ENCODE results near the gene OR14A16. TPM values are rescaled to one million over a fixed set of nuclear protein-coding genes. Genes with fewer than 3 reads are reported as not detected.

Gene OR14A16
- total RNA-seq, 1 experiment from 2014 or later: not detected

DNA sequence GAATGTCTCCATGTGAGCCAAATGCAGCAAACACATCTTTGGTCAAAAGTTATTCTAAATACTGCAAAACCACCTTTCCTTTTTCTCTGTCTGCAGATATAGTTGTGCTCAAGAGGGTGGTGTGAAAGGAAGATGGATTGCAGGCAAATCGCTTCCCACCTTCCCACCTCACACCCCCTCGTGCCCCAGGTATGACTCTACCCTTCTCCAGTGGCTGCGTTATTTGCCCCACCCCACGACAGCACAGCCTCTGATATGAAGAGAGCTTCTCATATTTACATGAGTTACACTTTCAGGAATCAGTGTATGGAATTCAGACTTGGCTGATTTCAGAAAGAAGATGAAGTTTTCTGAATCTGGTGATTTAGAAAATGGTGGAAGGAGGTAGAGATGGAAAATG, 38.8 kb upstream of the OR14A16 start:
- H3K9me3 ChIP-seq (ENCODE audit: insufficient read depth, low read depth): no peaks in the 10 kb centered on the region

GRCh38 chr1:247857985-247858619, 34.2 kb upstream of the OR14A16 start:
- no peaks in the 10 kb centered on the region for H3K9me3 ChIP-seq (ENCODE audit: insufficient read depth, low read depth)
- POLR2A ChIA-PET (ENCODE audit: unreplicated experiment): no interaction called here
- CTCF ChIA-PET: no interaction called here
- no peak overlapping the region for H3K4me2 ChIP-seq
- TF ChIP-seq EZH2 (IDR thresholded peaks at IDR 0.05; ENCODE audit: low read depth) (no peak), CTCF (conservative IDR thresholded peaks at IDR 0.05) (no peak)
- no TSS peak for BruUV-seq (replicated peaks)
- H3K9me2 ChIP-seq (ENCODE audit: insufficient read depth): no peaks in the 10 kb centered on the region
- H4K20me1 ChIP-seq (ENCODE audit: insufficient read depth): no peaks in the 10 kb centered on the region
- no peak overlapping the region for H2AFZ ChIP-seq
- no peak overlapping the region for H3K27ac ChIP-seq
- H3K27me3 ChIP-seq (ENCODE audit: insufficient read depth, low read depth): no peaks in the 10 kb centered on the region
- H3K36me3 ChIP-seq (ENCODE audit: low read depth): no peaks in the 10 kb centered on the region
- no peak for DNase-seq
- H3F3A ChIP-seq (ENCODE audit: insufficient read depth, low read depth): no peaks in the 10 kb centered on the region
- intact Hi-C loops (cut with micrococcal nuclease; ENCODE audit: unreplicated experiment): no loop called here
- no peaks in the 10 kb centered on the region for H3K79me2 ChIP-seq (ENCODE audit: low read depth)
- no peaks in the 10 kb centered on the region for H3K4me1 ChIP-seq (replicated peaks; ENCODE audit: insufficient read depth)
- H3K4me3 ChIP-seq: no peak overlapping the region

More for the DNA sequence above, 38.8 kb upstream of the OR14A16 start:
- Histone ChIP-seq H4K20me1 (ENCODE audit: insufficient read depth) (no peaks in the 10 kb centered on the region), H3K4me1 (replicated peaks; ENCODE audit: insufficient read depth) (no peaks in the 10 kb centered on the region), H3K79me2 (ENCODE audit: low read depth) (no peaks in the 10 kb centered on the region), H3K36me3 (ENCODE audit: low read depth) (no peaks in the 10 kb centered on the region), H3F3A (ENCODE audit: insufficient read depth, low read depth) (no peaks in the 10 kb centered on the region), H3K4me3 (no peak overlapping the region), H3K9me2 (ENCODE audit: insufficient read depth) (no peaks in the 10 kb centered on the region), H3K27ac (no peak overlapping the region), H2AFZ (no peak overlapping the region), H3K27me3 (ENCODE audit: insufficient read depth, low read depth) (0 out of 2 replicates have a peak, but pooled peaks cover 6% of the 10 kb centered on the region), H3K4me2 (no peak overlapping the region)
- ChIA-PET CTCF (no interaction called here), POLR2A (ENCODE audit: unreplicated experiment) (no interaction called here)
- BruUV-seq (replicated peaks): no TSS peak
- intact Hi-C loops (cut with micrococcal nuclease; ENCODE audit: unreplicated experiment): no loop called here
- no peak for DNase-seq
- TF ChIP-seq EZH2 (IDR thresholded peaks at IDR 0.05; ENCODE audit: low read depth): no peak
- TF ChIP-seq CTCF (conservative IDR thresholded peaks at IDR 0.05): no peak

GRCh38 chr1:247857069-247857984, 33.4 kb upstream of the OR14A16 start, which contains the start of gene TRIM58:
Gene TRIM58, plus strand, starts transcription at chr1:247857187. Its CDS starts 60 bp downstream, at chr1:247857247.
- H3K9me2 ChIP-seq (ENCODE audit: insufficient read depth): no peaks in the 10 kb centered on the region
- intact Hi-C loops (cut with micrococcal nuclease; ENCODE audit: unreplicated experiment): no loop called here
- TF ChIP-seq EZH2 (IDR thresholded peaks at IDR 0.05; ENCODE audit: low read depth) (no peak), CTCF (conservative IDR thresholded peaks at IDR 0.05) (no peak)
- no peaks in the 10 kb centered on the region for H3K79me2 ChIP-seq (ENCODE audit: low read depth)
- DNase-seq: no peak
- POLR2A ChIA-PET (ENCODE audit: unreplicated experiment): no interaction called here
- H3K4me1 ChIP-seq (replicated peaks; ENCODE audit: insufficient read depth): no peaks in the 10 kb centered on the region
- H4K20me1 ChIP-seq (ENCODE audit: insufficient read depth): no peaks in the 10 kb centered on the region
- no peaks in the 10 kb centered on the region for H3K9me3 ChIP-seq (ENCODE audit: insufficient read depth, low read depth)
- H3F3A ChIP-seq (ENCODE audit: insufficient read depth, low read depth): no peaks in the 10 kb centered on the region
- no peaks in the 10 kb centered on the region for H3K27me3 ChIP-seq (ENCODE audit: insufficient read depth, low read depth)
- no TSS peak for BruUV-seq (replicated peaks)
- no peak within 1 kb of the TSS for H3K4me2 ChIP-seq
- H2AFZ ChIP-seq: no peak within 1 kb of the TSS
- no peaks in the 10 kb centered on the region for H3K36me3 ChIP-seq (ENCODE audit: low read depth)
- CTCF ChIA-PET: no interaction called here
- no peak within 1 kb of the TSS for H3K27ac ChIP-seq
- H3K4me3 ChIP-seq: no peak within 1 kb of the TSS
